Measurements from ENCODE around the gene CFI.

DNA sequence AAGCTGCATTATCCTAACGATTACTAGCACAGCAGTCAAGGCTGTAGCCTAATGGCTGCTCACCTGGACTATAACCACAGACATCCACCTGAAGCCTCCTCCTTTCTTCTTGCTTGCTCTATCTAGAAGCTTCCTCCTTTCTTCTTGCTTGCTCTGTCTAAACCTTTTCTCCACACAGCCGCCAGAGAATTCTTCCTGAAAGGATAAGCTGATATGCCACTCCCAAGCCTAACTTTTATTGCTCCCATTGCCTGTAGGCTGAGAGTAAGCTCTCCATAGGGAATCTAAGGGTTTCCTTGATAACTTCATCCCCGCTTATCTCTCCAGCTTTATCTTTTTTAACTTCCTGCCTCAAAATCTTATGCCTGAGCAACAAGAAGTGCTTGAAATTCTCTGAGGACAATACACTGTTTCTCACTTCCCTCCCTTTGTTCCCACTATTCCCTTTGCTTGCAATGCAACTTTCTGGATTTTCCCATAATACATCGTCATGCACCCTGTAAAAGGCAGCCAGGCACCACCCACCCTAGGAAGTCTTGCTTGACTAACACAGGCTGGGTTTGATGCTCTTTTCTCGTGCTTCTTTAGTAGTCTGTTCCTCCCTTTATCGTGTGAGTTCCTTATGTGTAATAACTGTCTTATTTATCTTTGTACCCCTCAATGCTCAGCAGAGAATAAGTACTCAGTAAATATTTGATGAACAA lies 44.7 kb upstream of the CFI start:
- TF ChIP-seq POLR2AphosphoS5 (IDR thresholded peaks at IDR 0.05; ENCODE audit: low read depth, low read length) (no peak), TAF1 (IDR thresholded peaks at IDR 0.05; ENCODE audit: borderline replicate concordance, insufficient read depth, low read length) (no peak), SIN3A (IDR thresholded peaks at IDR 0.05; ENCODE audit: borderline replicate concordance, insufficient read depth, low read length) (no peak), FOXP2 (optimal IDR thresholded peaks at IDR 0.05; ENCODE audit: borderline replicate concordance, extremely low read depth, extremely low read length, insufficient read depth) (no peak)
- TF ChIP-seq, protein P1, sequence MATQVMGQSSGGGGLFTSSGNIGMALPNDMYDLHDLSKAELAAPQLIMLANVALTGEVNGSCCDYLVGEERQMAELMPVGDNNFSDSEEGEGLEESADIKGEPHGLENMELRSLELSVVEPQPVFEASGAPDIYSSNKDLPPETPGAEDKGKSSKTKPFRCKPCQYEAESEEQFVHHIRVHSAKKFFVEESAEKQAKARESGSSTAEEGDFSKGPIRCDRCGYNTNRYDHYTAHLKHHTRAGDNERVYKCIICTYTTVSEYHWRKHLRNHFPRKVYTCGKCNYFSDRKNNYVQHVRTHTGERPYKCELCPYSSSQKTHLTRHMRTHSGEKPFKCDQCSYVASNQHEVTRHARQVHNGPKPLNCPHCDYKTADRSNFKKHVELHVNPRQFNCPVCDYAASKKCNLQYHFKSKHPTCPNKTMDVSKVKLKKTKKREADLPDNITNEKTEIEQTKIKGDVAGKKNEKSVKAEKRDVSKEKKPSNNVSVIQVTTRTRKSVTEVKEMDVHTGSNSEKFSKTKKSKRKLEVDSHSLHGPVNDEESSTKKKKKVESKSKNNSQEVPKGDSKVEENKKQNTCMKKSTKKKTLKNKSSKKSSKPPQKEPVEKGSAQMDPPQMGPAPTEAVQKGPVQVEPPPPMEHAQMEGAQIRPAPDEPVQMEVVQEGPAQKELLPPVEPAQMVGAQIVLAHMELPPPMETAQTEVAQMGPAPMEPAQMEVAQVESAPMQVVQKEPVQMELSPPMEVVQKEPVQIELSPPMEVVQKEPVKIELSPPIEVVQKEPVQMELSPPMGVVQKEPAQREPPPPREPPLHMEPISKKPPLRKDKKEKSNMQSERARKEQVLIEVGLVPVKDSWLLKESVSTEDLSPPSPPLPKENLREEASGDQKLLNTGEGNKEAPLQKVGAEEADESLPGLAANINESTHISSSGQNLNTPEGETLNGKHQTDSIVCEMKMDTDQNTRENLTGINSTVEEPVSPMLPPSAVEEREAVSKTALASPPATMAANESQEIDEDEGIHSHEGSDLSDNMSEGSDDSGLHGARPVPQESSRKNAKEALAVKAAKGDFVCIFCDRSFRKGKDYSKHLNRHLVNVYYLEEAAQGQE (IDR thresholded peaks at IDR 0.05; ENCODE audit: insufficient read depth in 1 of 2, low read depth in 2 of 2, low read length in 2 of 2), result no peak

Measured in PFSK-1 (cell line).